IMR-90 (cell line): ENCODE data around the gene CLDN18. TPM values are rescaled to one million over a fixed set of nuclear protein-coding genes. Genes with fewer than 3 reads are reported as not detected.

Experiments used
- polyA plus RNA-seq, 3 experiments: library from polyadenylated mRNA; depleted of rRNA; stranded (reverse); fragments of >200 nt; gene quantifications; 2 replicates each; pipeline ENCODE4 v1.2.3, GENCODE V29; 2012; ENCODE audit warnings: low replicate concordance in 1 of 3
- total RNA-seq: library from RNA; depleted of rRNA; stranded (reverse); fragments of >200 nt; gene quantifications from 2 replicates; pipeline ENCODE4 v1.2.3, GENCODE V29; 2012; rRNA removed

Gene CLDN18
- total and polyA plus RNA-seq, 2 of the 4 experiments (the other 2 are of a cell fraction) = not detected

Other genes starting within 250 kb of the CLDN18 start
- not detected in 2 replicates for gene SOX14, start 245.8 kb upstream of the CLDN18 start, total RNA-seq
- gene SOX14, start 245.8 kb upstream of the CLDN18 start, polyA plus RNA-seq (2012; rRNA removed) = not detected in 2 replicates
- 14.7 and 21.4 TPM in 2 replicates for gene DZIP1L, start 105.4 kb downstream of the CLDN18 start, total RNA-seq
- gene DZIP1L, start 105.4 kb downstream of the CLDN18 start, polyA plus RNA-seq (2012; rRNA removed) = 10.8 and 12.9 TPM in 2 replicates
- gene A4GNT, start 122.2 kb downstream of the CLDN18 start, total RNA-seq = not detected in 2 replicates
- gene A4GNT, start 122.2 kb downstream of the CLDN18 start, polyA plus RNA-seq (2012; rRNA removed) = not detected in 2 replicates
- 12.5 and 17.5 TPM in 2 replicates for gene DBR1, start 164.8 kb downstream of the CLDN18 start, total RNA-seq
- gene DBR1, start 164.8 kb downstream of the CLDN18 start, polyA plus RNA-seq (2012; rRNA removed) = 6.9 and 7.6 TPM in 2 replicates
- gene ARMC8, start 177.1 kb downstream of the CLDN18 start, total RNA-seq = 66.7 and 75.1 TPM in 2 replicates
- 39.1 and 45.7 TPM in 2 replicates for gene ARMC8, start 177.1 kb downstream of the CLDN18 start, polyA plus RNA-seq (2012; rRNA removed)